A549 (cell line): ENCODE data around the gene VWF. TPM values are rescaled to one million over a fixed set of nuclear protein-coding genes. Genes with fewer than 3 reads are reported as not detected.
A peak's percentile ranks its signal among the peaks of the same experiment; 100 is the strongest.

Experiments used
- ATAC-seq, 2 experiments: fragments of 200-7000 bp in 1 of 2; fragments of >200 bp in 1 of 2; cut with Nextera tagmentation in 1 of 2; cut with Tn5 transposase in 1 of 2; 3 replicates each; pipeline versions ENCODE4 v1.8.0 to v1.9.1; 2018 to 2020; ENCODE audit warnings: mild to moderate bottlenecking in 1 of 2, moderate library complexity in 1 of 2
- CTCF ChIA-PET: fragments of 300-600 bp; sonication (Branson Sonifier 250); formaldehyde crosslinking; extraction: SDS; loops from one replicate; lab custom pipeline; 2021; ENCODE audit warnings: antibody characterized with exemption, inconsistent platforms; lab: Yijun Ruan, JAX
- POLR2A ChIA-PET: fragments of 350-600 bp; formaldehyde crosslinking; extraction: SDS; loops from one replicate; lab custom pipeline; 2021; ENCODE audit warnings: antibody characterized with exemption, inconsistent platforms; lab: Yijun Ruan, JAX
- DNase-seq, 2 experiments: peaks; one replicate each; pipeline versions ENCODE4 v3.0.0 to v3.0.0-alpha.2; 2011 to 2016; ENCODE audit warnings: low read depth in 1 of 2, low spot score in 1 of 2
- FAIRE-seq: peaks from 2 replicates; lab custom pipeline; 2011; peaks lifted over from hg19 to GRCh38; lab: Jason Lieb, UNC
- H3K27ac ChIP-seq, 2 experiments: fragments of >200 bp; sonication (Bioruptor Twin); formaldehyde crosslinking; 3 replicates each; pipeline ENCODE4 v1.5.1; 2016 to 2017
- H3K4me1 ChIP-seq: fragments of >200 bp; sonication (Bioruptor Twin); formaldehyde crosslinking; 3 replicates; pipeline ENCODE4 v1.6.1; 2016
- H3K4me2 ChIP-seq: fragments of >200 bp; sonication (Bioruptor Twin); formaldehyde crosslinking; 3 replicates; pipeline ENCODE4 v1.6.1; 2016
- H3K4me3 ChIP-seq: fragments of >200 bp; sonication (Bioruptor Twin); formaldehyde crosslinking; 3 replicates; pipeline ENCODE4 v1.5.1; 2016
- H3K9me3 ChIP-seq: fragments of >200 bp; sonication (Bioruptor Twin); formaldehyde crosslinking; 3 replicates; pipeline ENCODE4 v1.6.1; 2016
- BHLHE40 ChIP-seq: IDR thresholded peaks from 2 replicates; pipeline ENCODE4 v1.6.1; 2012; ENCODE audit warnings: low read depth, low read length, inconsistent platforms
- EHMT2 ChIP-seq: fragments of 200-600 bp; sonication (generic); IDR thresholded peaks from 2 replicates; pipeline ENCODE4 v1.6.1; 2016; ENCODE audit warnings: antibody characterized with exemption, low read depth, mild to moderate bottlenecking, moderate library complexity
- ESRRA ChIP-seq: fragments of 150-350 bp; IDR thresholded peaks from 2 replicates; pipeline ENCODE4 v1.6.1; 2014; ENCODE audit warnings: mild to moderate bottlenecking, low read length, borderline replicate concordance
- FOSL2 ChIP-seq, 2 experiments: fragments of 450-650 bp in 1 of 2; fragments of >200 bp in 1 of 2; sonication (Bioruptor Twin) in 1 of 2; formaldehyde crosslinking; IDR thresholded peaks; 2 replicates each; pipeline versions ENCODE4 v1.5.0 to v1.6.1; 2016 to 2020; ENCODE audit warnings: mild to moderate bottlenecking in 1 of 2, moderate library complexity in 1 of 2
- FOXS1 ChIP-seq: fragments of 250-450 bp; sonication (Bioruptor Pico); IDR thresholded peaks from 2 replicates; pipeline ENCODE4 v1.5.0; 2020; ENCODE audit warnings: mild to moderate bottlenecking, moderate library complexity
- GATA3 ChIP-seq: IDR thresholded peaks from 2 replicates; pipeline ENCODE4 v1.6.1; 2012; ENCODE audit warnings: borderline replicate concordance
- HDAC2 ChIP-seq: fragments of 200-600 bp; sonication (generic); IDR thresholded peaks from 2 replicates; pipeline ENCODE4 v1.6.1; 2016
- HOXB13 ChIP-seq: fragments of 250-450 bp; sonication (Bioruptor Pico); IDR thresholded peaks from 2 replicates; pipeline ENCODE4 v1.5.0; 2020; ENCODE audit warnings: low read depth, mild to moderate bottlenecking, moderate library complexity
- HOXB5 ChIP-seq: fragments of 250-450 bp; sonication (Bioruptor Pico); IDR thresholded peaks from 2 replicates; pipeline ENCODE4 v1.5.0; 2020; ENCODE audit warnings: mild to moderate bottlenecking, moderate library complexity
- JUN ChIP-seq, 2 experiments: fragments of >200 bp; sonication (Bioruptor Twin); formaldehyde crosslinking; IDR thresholded peaks; 2 replicates in 1 of 2; 3 replicates in 1 of 2; pipeline ENCODE4 v1.6.1; 2016 to 2017
- JUNB ChIP-seq: fragments of >200 bp; sonication (Bioruptor Twin); formaldehyde crosslinking; IDR thresholded peaks from 2 replicates; pipeline ENCODE4 v1.6.1; 2016
- KDM1A ChIP-seq: fragments of 200-600 bp; sonication (generic); IDR thresholded peaks from 2 replicates; pipeline ENCODE4 v1.6.1; 2016; ENCODE audit warnings: low read depth, mild to moderate bottlenecking
- KDM5A ChIP-seq: fragments of 200-600 bp; sonication (generic); IDR thresholded peaks from 2 replicates; pipeline ENCODE4 v1.6.1; 2016; ENCODE audit warnings: antibody characterized with exemption, mild to moderate bottlenecking
- MAFK ChIP-seq: fragments of 450-650 bp; IDR thresholded peaks from 2 replicates; pipeline ENCODE4 v1.6.1; 2014; ENCODE audit not compliant: partially characterized antibody
- MYC ChIP-seq: IDR thresholded peaks from 2 replicates; pipeline ENCODE4 v1.6.1; 2012; ENCODE audit warnings: mild to moderate bottlenecking, inconsistent platforms, low read length, improper control_type of control experiment, borderline replicate concordance
- NFE2L2 ChIP-seq: fragments of 150-350 bp; conservative IDR thresholded peaks from 2 replicates; pipeline ENCODE4 v1.6.1; 2014; ENCODE audit warnings: low read length
- NPAS2 ChIP-seq: fragments of 250-450 bp; sonication (Bioruptor Pico); IDR thresholded peaks from 2 replicates; pipeline ENCODE4 v1.8.0; 2022; ENCODE audit warnings: mild to moderate bottlenecking, moderate library complexity, borderline replicate concordance
- NR3C1 ChIP-seq: fragments of >200 bp; sonication (Bioruptor Twin); formaldehyde crosslinking; IDR thresholded peaks from 3 replicates; pipeline ENCODE4 v1.6.1; 2017
- PHF8 ChIP-seq: fragments of 200-600 bp; sonication (generic); IDR thresholded peaks from 2 replicates; pipeline ENCODE4 v1.6.1; 2016; ENCODE audit warnings: low read depth, mild to moderate bottlenecking, antibody characterized with exemption, moderate library complexity, borderline replicate concordance
- POLR2A ChIP-seq: IDR thresholded peaks from 2 replicates; pipeline ENCODE4 v1.6.1; 2012; ENCODE audit warnings: mild to moderate bottlenecking, low read length
- RARB ChIP-seq: fragments of 250-450 bp; sonication (Bioruptor Pico); IDR thresholded peaks from 2 replicates; pipeline ENCODE4 v1.8.0; 2021; ENCODE audit warnings: mild to moderate bottlenecking, moderate library complexity
- SMC3 ChIP-seq: fragments of >200 bp; sonication (Bioruptor Twin); formaldehyde crosslinking; IDR thresholded peaks from 3 replicates; pipeline ENCODE4 v1.6.1; 2018; ENCODE audit warnings: inconsistent platforms
- SREBF2 ChIP-seq: fragments of 450-650 bp; IDR thresholded peaks from 2 replicates; pipeline ENCODE4 v1.6.1; 2014; ENCODE audit warnings: mild to moderate bottlenecking, moderate library complexity
- TFCP2L1 ChIP-seq: fragments of 250-450 bp; sonication (Bioruptor Pico); IDR thresholded peaks from 2 replicates; pipeline ENCODE4 v1.5.0; 2021; ENCODE audit warnings: mild to moderate bottlenecking
- TP53 ChIP-seq: fragments of 250-450 bp; sonication (Bioruptor Pico); IDR thresholded peaks from 2 replicates; pipeline ENCODE4 v1.5.0; 2021; ENCODE audit warnings: mild to moderate bottlenecking, moderate library complexity
- ZC3H11A ChIP-seq: fragments of 450-650 bp; IDR thresholded peaks from 2 replicates; pipeline ENCODE4 v1.6.1; 2014; ENCODE audit warnings: antibody characterized with exemption, mild to moderate bottlenecking
- WGBS: methylation state at CpG from one replicate; pipeline ENCODE4 v1.1.6; 2017; ENCODE audit errors: missing lambda C conversion rate; 5-methylcytosine and 5-hydroxymethylcytosine counted together
- polyA plus RNA-seq, 4 experiments: library from polyadenylated mRNA; depleted of rRNA in 3 of 4; stranded (reverse); fragments of >200 nt; fragmentation: RNase III in 1 of 4; extraction: RNeasy Plus Mini Kit Qiagen cat#74134 plus additional on column Dnase treatment in 1 of 4; gene quantifications; 2 replicates in 3 of 4; 3 replicates in 1 of 4; pipeline ENCODE4 v1.2.3, GENCODE V29; 2011 to 2017
- TF ChIP-seq, protein P1 (sequence below): fragments of >200 bp; sonication (Bioruptor Twin); formaldehyde crosslinking; IDR thresholded peaks from 3 replicates; pipeline ENCODE4 v1.5.1; 2016
- TF ChIP-seq, protein P2 (sequence below): fragments of 250-450 bp; sonication (Bioruptor Pico); IDR thresholded peaks from 2 replicates; pipeline ENCODE4 v1.5.0; 2021; ENCODE audit warnings: mild to moderate bottlenecking, moderate library complexity, borderline replicate concordance
- TF ChIP-seq, protein P3 (sequence below): IDR thresholded peaks from 2 replicates; pipeline ENCODE4 v1.6.1; 2012

VWF gene
- polyA plus RNA-seq, 2 of the 4 experiments (the other 2 are of a cell fraction): 0.01 TPM; not detected in 1

DNA sequence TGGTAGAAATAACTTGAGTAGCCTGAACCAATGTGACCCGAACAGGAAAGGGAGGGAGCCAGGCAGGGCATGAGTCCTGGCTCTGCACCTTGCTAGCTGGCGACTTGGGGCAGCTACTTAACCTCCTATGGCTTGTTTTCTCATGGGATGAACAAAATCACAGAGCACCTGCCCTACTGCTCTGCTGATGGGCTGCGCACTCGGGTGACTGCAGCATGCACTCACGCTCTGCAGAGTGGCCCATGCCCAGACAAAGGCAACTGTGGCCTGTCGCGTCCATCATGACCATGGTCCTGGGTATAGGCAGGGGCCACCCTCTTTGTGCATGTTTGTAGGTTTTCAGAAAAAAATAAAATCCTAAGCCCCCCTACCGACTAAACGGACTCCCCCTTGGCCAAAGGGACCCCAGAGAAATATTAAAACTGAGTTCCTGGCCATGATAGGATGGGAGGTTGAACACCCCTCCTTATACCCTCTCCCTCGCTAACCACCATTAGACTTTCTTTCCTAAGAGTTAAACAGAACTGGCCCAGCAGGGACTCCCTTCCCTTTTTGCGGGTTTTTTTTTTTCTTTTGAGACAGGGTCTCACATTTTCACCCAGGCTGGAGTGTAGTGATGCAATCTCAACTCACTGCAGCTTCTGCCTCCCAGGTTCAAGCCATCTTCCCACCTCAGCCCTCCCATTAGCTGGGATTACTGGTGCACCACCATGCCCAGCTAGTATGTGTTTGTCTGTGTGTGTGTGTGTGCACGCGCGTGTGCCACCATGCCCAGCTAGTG, 32.5 kb downstream of the VWF start:
- WGBS: 91% methylated on average over 14 of the region's 14 CpGs
- CTCF ChIA-PET: interaction anchor here (0.8 to 2.4 kb wide), 8 partner anchors 8 to 193 kb away, joined by 3 to 10 read pairs (median 5); no protein-coding TSS in a partner anchor
- DNase-seq: no peak
- H3K4me1 ChIP-seq: peaks cover 26% of the 10 kb centered on the region
- H3K4me2 ChIP-seq: no peak overlapping the region; the same call in 2 of the 3 replicates
- H3K9me3 ChIP-seq: no peaks in the 10 kb centered on the region
- TF ChIP-seq MYC: no peak
- TF ChIP-seq ESRRA: no peak
- TF ChIP-seq FOXS1: no peak
- no peak for TF ChIP-seq TFCP2L1 (CRISPR knock-in tag)
- TF ChIP-seq BHLHE40: no peak
- TF ChIP-seq SMC3: no peak
- no peak for TF ChIP-seq HOXB13 (CRISPR knock-in tag)
- TF ChIP-seq HDAC2: no peak
- no peak for TF ChIP-seq NPAS2 (CRISPR knock-in tag)
- TF ChIP-seq KDM1A: no peak
- TF ChIP-seq, protein P1, sequence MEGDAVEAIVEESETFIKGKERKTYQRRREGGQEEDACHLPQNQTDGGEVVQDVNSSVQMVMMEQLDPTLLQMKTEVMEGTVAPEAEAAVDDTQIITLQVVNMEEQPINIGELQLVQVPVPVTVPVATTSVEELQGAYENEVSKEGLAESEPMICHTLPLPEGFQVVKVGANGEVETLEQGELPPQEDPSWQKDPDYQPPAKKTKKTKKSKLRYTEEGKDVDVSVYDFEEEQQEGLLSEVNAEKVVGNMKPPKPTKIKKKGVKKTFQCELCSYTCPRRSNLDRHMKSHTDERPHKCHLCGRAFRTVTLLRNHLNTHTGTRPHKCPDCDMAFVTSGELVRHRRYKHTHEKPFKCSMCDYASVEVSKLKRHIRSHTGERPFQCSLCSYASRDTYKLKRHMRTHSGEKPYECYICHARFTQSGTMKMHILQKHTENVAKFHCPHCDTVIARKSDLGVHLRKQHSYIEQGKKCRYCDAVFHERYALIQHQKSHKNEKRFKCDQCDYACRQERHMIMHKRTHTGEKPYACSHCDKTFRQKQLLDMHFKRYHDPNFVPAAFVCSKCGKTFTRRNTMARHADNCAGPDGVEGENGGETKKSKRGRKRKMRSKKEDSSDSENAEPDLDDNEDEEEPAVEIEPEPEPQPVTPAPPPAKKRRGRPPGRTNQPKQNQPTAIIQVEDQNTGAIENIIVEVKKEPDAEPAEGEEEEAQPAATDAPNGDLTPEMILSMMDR: no peak
- TF ChIP-seq SREBF2: no peak
- TF ChIP-seq NFE2L2: no peak
- no peak for ATAC-seq
- peak overlapping the region in 1 of 2 experiments; percentile 82; a peak in 3 of 6 replicates for H3K27ac ChIP-seq
- no peak for FAIRE-seq
- POLR2A ChIA-PET: no interaction called here
- H3K4me3 ChIP-seq: no peak overlapping the region

DNA sequence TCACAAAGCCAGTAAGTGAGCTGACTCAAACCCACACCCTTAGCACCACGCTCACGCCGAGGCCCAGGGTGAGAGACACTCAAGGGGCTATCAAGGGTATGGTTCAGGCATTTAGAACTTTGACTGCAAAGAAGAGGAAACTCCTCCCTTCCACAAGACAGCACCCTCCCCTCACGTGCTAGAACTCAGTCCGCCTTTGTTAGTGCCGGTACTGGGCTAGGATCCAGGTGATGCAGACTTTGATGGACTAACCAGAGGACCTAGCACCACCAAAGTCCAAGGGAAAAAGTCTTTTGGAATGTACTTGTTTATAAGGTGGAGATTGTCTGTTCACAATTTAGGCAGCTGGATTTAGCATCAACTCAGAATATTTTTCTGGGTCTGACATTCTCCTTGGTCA, 33.7 kb downstream of the VWF start:
- peaks cover 26% of the 10 kb centered on the region for H3K4me1 ChIP-seq
- no peak overlapping the region for H3K4me3 ChIP-seq
- ATAC-seq (no peak), DNase-seq (no peak), FAIRE-seq (no peak)
- H3K4me2 ChIP-seq: no peak overlapping the region
- ChIA-PET CTCF (interaction anchor here (0.9 to 2.6 kb wide), 3 partner anchors 26 to 188 kb away, joined by 3 to 11 read pairs (median 5); no protein-coding TSS in a partner anchor), POLR2A (no interaction called here)
- no peaks in the 10 kb centered on the region for H3K9me3 ChIP-seq
- 0 out of 6 replicates have a peak overlapping the region, but pooled peaks of 1 of the 2 experiments have one; percentile 32 for H3K27ac ChIP-seq
- TF ChIP-seq JUNB: no peak
- WGBS: 79% methylated on average over 6 of the region's 6 CpGs

DNA sequence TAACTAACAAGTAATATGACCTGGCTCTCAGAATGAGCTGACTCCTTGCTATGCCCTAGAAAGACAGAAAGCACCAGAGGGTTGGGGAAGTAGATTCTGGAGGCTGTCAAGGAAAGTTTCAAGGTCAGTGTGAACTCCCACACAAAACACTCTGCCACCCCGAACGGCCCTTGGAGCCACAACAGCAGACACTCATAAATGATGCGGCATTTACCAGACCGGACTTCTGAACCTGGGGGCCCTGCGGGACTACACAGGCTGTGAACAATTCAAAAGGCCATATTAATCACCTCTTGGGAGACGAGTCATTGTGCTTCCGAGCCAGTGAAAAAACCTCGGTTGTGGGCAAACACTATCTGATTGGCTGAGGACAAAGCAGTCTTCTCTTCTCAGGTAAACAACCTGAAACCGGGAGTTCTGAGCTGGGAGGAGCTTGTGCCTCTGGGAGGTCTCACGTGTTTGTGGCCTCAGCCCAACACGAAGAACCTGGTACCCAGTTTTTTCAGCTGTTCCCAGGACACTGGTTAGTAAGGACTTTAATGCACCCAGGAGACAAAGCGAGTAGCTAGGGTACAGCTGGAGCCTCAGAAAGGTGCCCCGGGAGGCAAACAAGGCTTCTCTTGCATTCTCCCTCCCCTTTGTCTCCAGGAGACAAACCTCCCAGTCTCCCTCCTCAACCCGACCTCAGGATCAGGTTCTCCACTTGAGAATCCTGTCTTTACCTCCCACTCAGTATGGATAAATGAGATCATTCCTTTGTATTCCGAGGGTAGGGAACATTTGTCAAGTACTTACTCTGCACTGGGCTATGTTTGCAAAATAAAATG, 35.3 kb downstream of the VWF start:
- Histone ChIP-seq H3K9me3 (no peaks in the 10 kb centered on the region), H3K4me3 (no peak overlapping the region), H3K27ac (no peak overlapping the region), H3K4me2 (peak overlapping the region; percentile 46), H3K4me1 (peaks cover 36% of the 10 kb centered on the region)
- ATAC-seq (no peak), DNase-seq (peak in 1 of 2 experiments; percentile 22), FAIRE-seq (no peak)
- ChIA-PET POLR2A (no interaction called here), CTCF (interaction anchor here (0.9 to 2.6 kb wide), 5 partner anchors 19 to 191 kb away, joined by 3 to 11 read pairs (median 3); no protein-coding TSS in a partner anchor)
- 38% methylated on average over 15 of the region's 15 CpGs for WGBS
- TF ChIP-seq NR3C1: no peak
- no peak for TF ChIP-seq TP53 (CRISPR knock-in tag)
- TF ChIP-seq HOXB5 (CRISPR knock-in tag): no peak
- TF ChIP-seq FOSL2 (IDR thresholded peaks at IDR 0.05): no peak
- TF ChIP-seq FOSL2 (CRISPR knock-in tag; IDR thresholded peaks at IDR 0.05): no peak
- TF ChIP-seq, protein P2, sequence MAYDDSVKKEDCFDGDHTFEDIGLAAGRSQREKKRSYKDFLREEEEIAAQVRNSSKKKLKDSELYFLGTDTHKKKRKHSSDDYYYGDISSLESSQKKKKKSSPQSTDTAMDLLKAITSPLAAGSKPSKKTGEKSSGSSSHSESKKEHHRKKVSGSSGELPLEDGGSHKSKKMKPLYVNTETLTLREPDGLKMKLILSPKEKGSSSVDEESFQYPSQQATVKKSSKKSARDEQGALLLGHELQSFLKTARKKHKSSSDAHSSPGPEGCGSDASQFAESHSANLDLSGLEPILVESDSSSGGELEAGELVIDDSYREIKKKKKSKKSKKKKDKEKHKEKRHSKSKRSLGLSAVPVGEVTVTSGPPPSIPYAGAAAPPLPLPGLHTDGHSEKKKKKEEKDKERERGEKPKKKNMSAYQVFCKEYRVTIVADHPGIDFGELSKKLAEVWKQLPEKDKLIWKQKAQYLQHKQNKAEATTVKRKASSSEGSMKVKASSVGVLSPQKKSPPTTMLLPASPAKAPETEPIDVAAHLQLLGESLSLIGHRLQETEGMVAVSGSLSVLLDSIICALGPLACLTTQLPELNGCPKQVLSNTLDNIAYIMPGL (CRISPR knock-in tag): no peak
- TF ChIP-seq NFE2L2: no peak
- TF ChIP-seq GATA3: no peak
- TF ChIP-seq EHMT2: no peak
- TF ChIP-seq ZC3H11A: no peak
- TF ChIP-seq, protein P3, sequence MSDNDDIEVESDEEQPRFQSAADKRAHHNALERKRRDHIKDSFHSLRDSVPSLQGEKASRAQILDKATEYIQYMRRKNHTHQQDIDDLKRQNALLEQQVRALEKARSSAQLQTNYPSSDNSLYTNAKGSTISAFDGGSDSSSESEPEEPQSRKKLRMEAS: no peak
- TF ChIP-seq POLR2A: no peak
- no peak for TF ChIP-seq PHF8
- TF ChIP-seq HDAC2: no peak
- TF ChIP-seq RARB (CRISPR knock-in tag): no peak
- TF ChIP-seq JUN (IDR thresholded peaks at IDR 0.05): no peak
- no peak for TF ChIP-seq JUNB
- TF ChIP-seq MAFK: no peak
- no peak for TF ChIP-seq KDM5A
